WTC11 (cell line): ENCODE measurements around the gene SLK. TPM values are rescaled to one million over a fixed set of nuclear protein-coding genes. Genes with fewer than 3 reads are reported as not detected.

Experiments used
- ATAC-seq: fragments of 200-7000 bp; cut with Tn5 transposase; 2 replicates; pipeline ENCODE4 v1.10.0; 2021; ENCODE audit warnings: mild to moderate bottlenecking, moderate library complexity
- Bru-seq: library from RNA; stranded (reverse); fragments of 400-500 nt; gene quantifications from one replicate; lab custom pipeline; 2021; lab: Mats Ljungman, UMichigan
- CTCF ChIA-PET: fragments of 300-600 bp; sonication (Branson Sonifier 250); formaldehyde crosslinking; loops from one replicate; lab custom pipeline; 2021; ENCODE audit warnings: antibody characterized with exemption; lab: Charles Lee
- POLR2A ChIA-PET: fragments of 350-600 bp; sonication (Branson Sonifier 250); formaldehyde crosslinking; loops from one replicate; lab custom pipeline; 2021; ENCODE audit warnings: antibody characterized with exemption; lab: Charles Lee
- DNase-seq: peaks from one replicate; pipeline ENCODE4 v3.0.0; 2021; ENCODE audit warnings: low spot score
- H3K27ac Mint-ChIP-seq: 2 replicates; pipeline ENCODE4 v1.8.0; 2021; ENCODE audit warnings: mixed read lengths
- H3K27me3 Mint-ChIP-seq: 2 replicates; pipeline ENCODE4 v1.8.0; 2021; ENCODE audit warnings: low read depth, mild to moderate bottlenecking, moderate library complexity, mixed read lengths
- H3K36me3 Mint-ChIP-seq: 2 replicates; pipeline ENCODE4 v1.8.0; 2021; ENCODE audit warnings: mixed read lengths
- H3K4me1 Mint-ChIP-seq: 2 replicates; pipeline ENCODE4 v1.8.0; 2022; ENCODE audit warnings: mixed read lengths
- H3K4me3 Mint-ChIP-seq: 2 replicates; pipeline ENCODE4 v1.8.0; 2021; ENCODE audit warnings: mild to moderate bottlenecking, moderate library complexity, mixed read lengths
- H3K9me3 Mint-ChIP-seq: 2 replicates; pipeline ENCODE4 v1.8.0; 2021; ENCODE audit warnings: mixed read lengths
- ARID4B ChIP-seq: sonication (generic); formaldehyde crosslinking; IDR thresholded peaks from 2 replicates; pipeline ENCODE4 v1.8.0; 2023; ENCODE audit warnings: missing genetic modification reagents, mild to moderate bottlenecking, borderline replicate concordance
- ATF1 ChIP-seq: sonication (generic); formaldehyde crosslinking; IDR thresholded peaks from 2 replicates; pipeline ENCODE4 v1.8.1; 2023; ENCODE audit warnings: mild to moderate bottlenecking, moderate library complexity, missing genetic modification reagents
- ATF3 ChIP-seq: sonication (generic); formaldehyde crosslinking; conservative IDR thresholded peaks from 2 replicates; pipeline ENCODE4 v1.8.1; 2022; ENCODE audit warnings: mild to moderate bottlenecking, missing genetic modification reagents
- ATF6 ChIP-seq: sonication (generic); formaldehyde crosslinking; IDR thresholded peaks from 2 replicates; pipeline ENCODE4 v1.8.1; 2023; ENCODE audit warnings: mild to moderate bottlenecking, missing genetic modification reagents
- CBFB ChIP-seq: sonication (generic); formaldehyde crosslinking; IDR thresholded peaks from 2 replicates; pipeline ENCODE4 v1.8.1; 2022; ENCODE audit warnings: mild to moderate bottlenecking, low read depth, missing genetic modification reagents
- CREB1 ChIP-seq: sonication (generic); formaldehyde crosslinking; IDR thresholded peaks from 2 replicates; pipeline ENCODE4 v1.8.0; 2023; ENCODE audit warnings: mild to moderate bottlenecking, missing genetic modification reagents
- CREM ChIP-seq: sonication (generic); formaldehyde crosslinking; IDR thresholded peaks from 2 replicates; pipeline ENCODE4 v1.8.1; 2022; ENCODE audit warnings: mild to moderate bottlenecking, missing genetic modification reagents, moderate library complexity
- ELF4 ChIP-seq: sonication (generic); formaldehyde crosslinking; IDR thresholded peaks from 2 replicates; pipeline ENCODE4 v1.8.1; 2022; ENCODE audit warnings: low read depth, mild to moderate bottlenecking, moderate library complexity, missing genetic modification reagents
- ETV6 ChIP-seq: sonication (generic); formaldehyde crosslinking; IDR thresholded peaks from 2 replicates; pipeline ENCODE4 v1.8.1; 2022; ENCODE audit warnings: mild to moderate bottlenecking, missing genetic modification reagents
- JAZF1 ChIP-seq: fragments of 250-450 bp; sonication (Bioruptor Pico); IDR thresholded peaks from 2 replicates; pipeline ENCODE4 v1.9.0; 2021; ENCODE audit warnings: moderate library complexity, mild to moderate bottlenecking, inconsistent platforms
- KAT7 ChIP-seq: sonication (generic); formaldehyde crosslinking; IDR thresholded peaks from 2 replicates; pipeline ENCODE4 v1.8.1; 2023; ENCODE audit warnings: missing genetic modification reagents, mild to moderate bottlenecking, borderline replicate concordance
- NFE2L1 ChIP-seq: sonication (generic); formaldehyde crosslinking; IDR thresholded peaks from 2 replicates; pipeline ENCODE4 v1.8.1; 2023; ENCODE audit warnings: missing genetic modification reagents
- NFYB ChIP-seq: sonication (generic); formaldehyde crosslinking; conservative IDR thresholded peaks from 2 replicates; pipeline ENCODE4 v1.8.0; 2022; ENCODE audit warnings: low read depth, missing genetic modification reagents
- NR2C2 ChIP-seq: sonication (generic); formaldehyde crosslinking; IDR thresholded peaks from 2 replicates; pipeline ENCODE4 v1.8.0; 2022; ENCODE audit warnings: mild to moderate bottlenecking, missing genetic modification reagents
- PRDM15 ChIP-seq: sonication (generic); formaldehyde crosslinking; IDR thresholded peaks from 2 replicates; pipeline ENCODE4 v1.8.0; 2022; ENCODE audit warnings: missing genetic modification reagents
- PREB ChIP-seq: sonication (generic); formaldehyde crosslinking; IDR thresholded peaks from 2 replicates; pipeline ENCODE4 v1.8.1; 2022; ENCODE audit warnings: mild to moderate bottlenecking, missing genetic modification reagents, moderate library complexity, borderline replicate concordance
- RORB ChIP-seq: fragments of 250-450 bp; sonication (Bioruptor Pico); IDR thresholded peaks from 2 replicates; pipeline ENCODE4 v1.9.0; 2021; ENCODE audit warnings: mild to moderate bottlenecking
- SMAD3 ChIP-seq: sonication (generic); formaldehyde crosslinking; IDR thresholded peaks from 2 replicates; pipeline ENCODE4 v1.8.0; 2022; ENCODE audit warnings: missing genetic modification reagents, mild to moderate bottlenecking, borderline replicate concordance
- SP1 ChIP-seq: sonication (generic); formaldehyde crosslinking; conservative IDR thresholded peaks from 2 replicates; pipeline ENCODE4 v1.8.1; 2022; ENCODE audit warnings: missing genetic modification reagents
- TP53 ChIP-seq: sonication (generic); formaldehyde crosslinking; IDR thresholded peaks from 2 replicates; pipeline ENCODE4 v1.8.1; 2023; ENCODE audit warnings: mild to moderate bottlenecking, missing genetic modification reagents
- ZNF121 ChIP-seq: sonication (generic); formaldehyde crosslinking; IDR thresholded peaks from 2 replicates; pipeline ENCODE4 v1.8.0; 2023; ENCODE audit warnings: missing genetic modification reagents
- ZNF232 ChIP-seq: sonication (generic); formaldehyde crosslinking; IDR thresholded peaks from 2 replicates; pipeline ENCODE4 v1.8.0; 2022; ENCODE audit warnings: mild to moderate bottlenecking, missing genetic modification reagents
- ZSCAN18 ChIP-seq: fragments of 250-450 bp; sonication (Bioruptor Pico); IDR thresholded peaks from 2 replicates; pipeline ENCODE4 v2.1.2; 2022; ENCODE audit warnings: mild to moderate bottlenecking, moderate library complexity
- long read RNA-seq, 3 experiments: library from RNA in 1 of 3; library from capped mRNA in 1 of 3; library from polyadenylated mRNA in 1 of 3; unstranded in 2 of 3; stranded (forward) in 1 of 3; transcript quantifications; one replicate each; pipeline ENCODE4 v2.0.0, GENCODE V29; 2021
- total RNA-seq: library from RNA; stranded (reverse); gene quantifications from 3 replicates; pipeline ENCODE4 v1.2.3, GENCODE V29; 2021

SLK gene
- total RNA-seq: 17.6 to 19.2 TPM (median 18.9 TPM) in 3 replicates
- percentile 74 among the genes with signal in this experiment for Bru-seq, nascent RNA
- long read RNA-seq, experiment 1, full-length matches to known transcripts: 97 of 150 reads
- long read RNA-seq, experiment 1, partial matches to known transcripts: 29 of 150 reads
- long read RNA-seq, experiment 1, other reads (novel, unspliced or antisense): 24 of 150 reads
- long read RNA-seq, experiment 2, full-length matches to known transcripts: 3 of 35 reads
- long read RNA-seq, experiment 2, partial matches to known transcripts: 30 of 35 reads
- long read RNA-seq, experiment 2, other reads (novel, unspliced or antisense): 2 of 35 reads
- long read RNA-seq, experiment 3, partial matches to known transcripts: 2 of 4 reads
- long read RNA-seq, experiment 3, other reads (novel, unspliced or antisense): 2 of 4 reads

- CTCF ChIA-PET: interaction anchor here (1.0 kb wide), 2 partner anchors 79 kb away, joined by 3 to 4 read pairs; no protein-coding TSS in a partner anchor
- H3K4me3 Mint-ChIP-seq: peak within 1 kb of the TSS; percentile 92
- 0 out of 2 replicates have a peak, but pooled peaks cover 3% of the 10 kb centered on the region for H3K9me3 Mint-ChIP-seq
- peaks cover 13% of the 10 kb centered on the region for H3K27me3 Mint-ChIP-seq
- peak; percentile 84 for ATAC-seq
- POLR2A ChIA-PET: no interaction called here
- H3K4me1 Mint-ChIP-seq: peaks cover 31% of the 10 kb centered on the region
- no peaks in the 10 kb centered on the region for H3K36me3 Mint-ChIP-seq
- DNase-seq: peak; percentile 57
- H3K27ac Mint-ChIP-seq: peak within 1 kb of the TSS; percentile 47; the same call in 1 of the 2 replicates
- no peak for TF ChIP-seq ELF4 (CRISPR knock-in tag)
- TF ChIP-seq ZNF121 (CRISPR knock-in tag): no peak
- no peak for TF ChIP-seq KAT7 (CRISPR knock-in tag)
- no peak for TF ChIP-seq PREB (CRISPR knock-in tag)
- no peak for TF ChIP-seq NR2C2 (CRISPR knock-in tag)
- TF ChIP-seq CREM (CRISPR knock-in tag): peak; percentile 14; the same call in 1 of the 2 replicates
- TF ChIP-seq PRDM15: no peak
- TF ChIP-seq CREB1 (CRISPR knock-in tag): no peak
- TF ChIP-seq SMAD3 (CRISPR knock-in tag): no peak
- no peak for TF ChIP-seq ATF3 (CRISPR knock-in tag)
- TF ChIP-seq NFYB (CRISPR knock-in tag): no peak
- TF ChIP-seq ETV6 (CRISPR knock-in tag): peak; percentile 61; the same call in 1 of the 2 replicates
- no peak for TF ChIP-seq NFE2L1 (CRISPR knock-in tag)
- TF ChIP-seq JAZF1: no peak
- TF ChIP-seq SP1 (CRISPR knock-in tag): peak; percentile 36; the same call in 1 of the 2 replicates
- no peak for TF ChIP-seq ATF1 (CRISPR knock-in tag)
- no peak for TF ChIP-seq ARID4B (CRISPR knock-in tag)
- no peak for TF ChIP-seq ZSCAN18 (CRISPR knock-in tag)
- peak; percentile 88; the same call in 1 of the 2 replicates for TF ChIP-seq CBFB
- no peak for TF ChIP-seq ATF6 (CRISPR knock-in tag)
- 0 out of 2 replicates have a peak, but pooled peaks have one; percentile 52 for TF ChIP-seq TP53 (CRISPR knock-in tag)
- TF ChIP-seq ZNF232 (CRISPR knock-in tag): no peak
- TF ChIP-seq RORB (CRISPR knock-in tag): no peak
Observed at GRCh38 chr10:103966671-103967447, at the start of gene SLK. Gene SLK (plus strand): TSS chr10:103967140. CDS start chr10:103967746, 606 bp downstream.
